COLO829 (cell line): ENCODE measurements around the gene WNT7A.
"Not testable (repeated sequence)": the region's sequence is repeated elsewhere in the genome, so short reads cannot be mapped to it uniquely, and the experiment has no call there.

Experiments used
- DNase-seq: peaks from one replicate; pipeline ENCODE4 v3.0.0; 2012; ENCODE audit warnings: low spot score

Gene WNT7A

DNA sequence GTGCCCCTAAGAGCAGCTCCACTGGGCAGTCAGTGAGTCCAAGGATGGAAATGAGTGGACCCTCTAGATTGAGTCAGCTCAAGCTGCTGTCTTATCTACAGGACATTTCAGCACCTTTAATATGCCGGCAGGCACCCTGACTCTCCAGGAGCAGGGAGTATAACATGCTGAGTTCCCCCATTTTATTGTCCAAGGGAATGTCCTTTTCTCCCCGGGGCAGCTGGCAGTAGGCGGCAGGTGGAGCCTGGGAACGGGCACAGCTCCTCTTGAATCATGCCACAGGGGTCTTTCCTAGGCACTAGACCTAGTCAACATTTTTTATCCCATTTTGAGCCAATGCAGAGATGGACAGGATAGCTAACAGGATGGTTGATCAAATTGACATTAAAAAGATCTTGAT is 14.8 kb downstream of the WNT7A start:
- DNase-seq = no peak

DNA sequence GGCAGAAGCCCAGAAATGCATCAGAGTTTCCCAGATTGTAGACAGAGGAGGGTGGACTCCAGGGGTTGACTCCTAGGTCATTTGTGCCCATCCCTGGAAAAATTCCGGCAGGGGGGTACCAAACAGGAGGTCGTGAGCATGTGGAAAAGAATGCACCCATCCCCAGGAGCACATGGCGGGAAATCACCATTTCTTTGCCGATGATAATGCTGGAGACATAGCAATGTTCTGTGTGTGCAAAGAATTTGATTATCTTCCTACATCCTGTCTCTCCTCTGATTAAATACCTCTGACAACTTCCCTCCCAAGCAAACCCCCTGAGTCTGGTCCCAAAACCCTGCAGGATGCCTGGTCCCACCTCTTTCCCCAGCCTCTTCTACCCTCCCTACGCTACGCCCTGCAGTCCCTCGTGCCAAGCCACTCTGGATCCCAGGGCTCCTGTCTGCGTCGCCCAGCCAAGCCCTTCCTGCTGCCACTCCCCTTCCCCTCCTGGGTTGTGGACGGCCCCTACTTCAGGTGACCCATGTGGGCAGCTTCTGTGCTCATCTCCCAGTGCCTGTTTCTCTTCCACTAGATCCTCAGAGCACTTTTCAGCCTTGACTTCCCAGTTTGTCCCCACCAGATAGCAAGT is 15.8 kb downstream of the WNT7A start:
- no peak for DNase-seq

DNA sequence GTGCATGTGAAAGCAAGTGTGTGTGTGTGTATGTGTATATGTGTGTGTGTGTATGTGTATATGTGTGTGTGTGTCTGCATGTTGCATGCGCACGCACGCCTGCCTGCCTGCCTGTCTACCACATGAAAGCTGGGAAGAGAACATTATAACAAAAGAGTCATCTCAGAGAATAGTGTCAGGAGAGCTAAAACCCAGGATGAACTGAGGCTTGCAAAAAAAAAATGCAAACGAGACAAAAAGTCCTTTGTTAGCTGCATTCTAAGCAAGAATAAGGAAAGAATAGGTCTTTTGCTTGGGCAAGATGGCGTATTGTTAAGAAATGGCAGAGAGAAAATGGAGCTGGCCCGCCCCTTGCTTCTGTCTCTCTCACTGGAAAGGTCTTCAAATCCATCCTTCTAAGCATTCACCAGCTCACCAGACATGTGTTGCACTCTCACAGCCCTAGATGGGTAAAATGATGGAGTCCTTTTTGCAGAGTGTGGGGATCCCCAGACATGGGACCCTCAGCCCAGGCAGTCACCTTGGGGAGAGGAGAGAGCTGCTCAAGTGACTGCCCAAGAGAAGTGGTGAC is 16.4 kb downstream of the WNT7A start:
- no peak for DNase-seq

DNA sequence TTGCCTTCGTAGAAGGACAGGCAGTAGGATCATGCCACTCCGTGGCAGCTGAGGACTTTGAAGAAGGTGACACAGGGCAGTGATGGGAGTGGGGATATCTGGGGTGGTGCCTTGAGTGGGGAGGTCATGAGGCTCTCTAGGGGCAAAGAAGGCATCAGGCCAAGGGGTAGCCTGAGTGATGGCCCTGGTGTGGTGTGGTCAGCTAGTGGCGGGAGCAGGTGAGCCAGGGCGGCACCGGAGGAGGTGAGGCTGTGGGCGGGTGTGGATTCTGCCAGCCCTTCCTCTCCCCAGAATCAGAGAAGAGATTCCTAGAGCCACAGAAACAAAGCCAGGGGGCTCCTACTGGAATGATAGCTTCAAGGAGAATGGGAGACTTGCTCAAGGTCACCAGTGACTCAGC is 18.4 kb downstream of the WNT7A start:
- DNase-seq = no peak

DNA sequence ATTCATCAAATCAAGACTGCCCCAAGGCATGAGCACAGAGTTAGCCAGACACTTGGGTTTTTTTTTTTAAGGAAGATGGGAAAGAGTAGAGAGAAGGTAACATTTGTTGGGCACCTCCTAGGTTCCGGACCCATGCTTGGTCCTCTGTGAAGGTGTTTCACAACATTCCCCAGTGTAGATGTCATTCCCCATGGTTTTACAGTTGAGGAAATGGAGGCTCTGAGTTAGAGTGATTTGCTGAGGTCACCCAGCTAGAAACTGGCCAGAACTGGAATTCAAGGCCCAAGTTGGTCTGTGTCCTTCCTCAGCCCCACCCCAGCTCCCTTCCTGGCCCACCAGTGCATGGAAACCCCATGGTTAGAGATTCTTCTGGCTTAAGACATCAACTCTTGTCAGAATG is 19.9 kb downstream of the WNT7A start:
- no peak for DNase-seq

DNA sequence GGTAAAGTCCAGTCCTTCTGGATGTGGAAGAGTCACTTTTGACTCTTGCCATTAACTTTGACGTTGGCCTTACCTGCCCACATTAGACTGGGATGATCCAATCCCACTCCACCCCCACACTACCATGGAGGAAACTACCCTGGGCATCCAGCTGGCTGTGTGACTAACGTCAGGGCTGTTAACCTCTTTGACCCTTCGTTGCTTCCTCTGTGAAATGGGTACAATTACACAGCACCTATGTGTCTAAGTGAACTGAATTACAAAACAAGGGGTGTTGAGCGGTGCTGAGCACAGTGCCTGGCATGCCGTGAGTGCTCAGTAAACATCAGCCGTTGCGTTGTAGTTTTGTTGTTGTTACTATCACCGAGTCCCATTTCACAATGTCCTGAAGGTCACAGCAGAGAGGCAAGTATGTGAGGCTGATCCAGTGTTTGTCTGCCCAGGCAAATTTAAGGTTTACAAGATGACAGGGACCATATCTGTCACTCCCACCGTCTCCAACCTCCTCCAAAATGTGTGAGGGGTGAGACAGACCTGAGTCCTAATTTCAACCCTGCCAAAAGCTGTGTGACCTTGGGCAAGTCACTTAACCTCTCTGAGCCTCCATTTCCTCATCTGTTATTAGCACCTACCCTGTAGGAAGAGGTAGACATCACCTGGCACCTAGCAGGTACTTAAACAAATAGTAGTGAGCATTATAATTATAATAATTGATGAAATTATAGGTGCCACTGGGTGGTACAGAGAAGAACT is 20.9 kb downstream of the WNT7A start:
- no peak for DNase-seq

DNA sequence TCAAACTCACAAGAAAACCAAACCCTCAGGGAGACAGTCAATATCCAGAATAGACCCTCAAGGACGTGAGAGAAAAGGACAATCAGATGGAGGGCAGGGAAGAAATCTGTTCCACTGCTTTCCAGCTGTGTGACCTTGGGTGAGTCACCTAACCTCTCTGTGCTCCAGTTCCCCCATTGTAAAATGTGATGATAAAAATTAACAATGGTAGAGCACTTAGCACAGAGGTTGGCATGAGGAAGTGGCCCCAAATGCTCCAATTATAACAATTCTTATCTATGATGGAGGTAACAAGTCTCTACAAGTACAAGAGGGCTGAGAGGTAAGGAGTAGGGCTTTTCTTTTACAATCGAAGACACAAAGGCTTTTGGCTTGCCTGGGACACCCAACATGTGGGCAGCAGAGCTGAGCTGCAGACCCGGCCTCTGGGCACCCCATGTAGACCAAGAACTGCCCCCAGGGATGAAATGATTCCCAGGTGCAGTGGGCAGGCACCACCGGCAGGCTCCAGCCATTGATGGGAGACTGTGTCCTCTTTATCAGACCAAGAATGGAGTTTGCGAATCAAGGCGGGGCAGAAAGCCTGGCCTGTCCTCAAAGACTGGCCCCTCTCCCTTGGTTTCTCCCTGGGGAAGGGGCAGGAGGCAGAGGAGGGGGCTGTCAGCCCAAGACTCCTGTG is 22.0 kb downstream of the WNT7A start:
- DNase-seq = no peak

DNA sequence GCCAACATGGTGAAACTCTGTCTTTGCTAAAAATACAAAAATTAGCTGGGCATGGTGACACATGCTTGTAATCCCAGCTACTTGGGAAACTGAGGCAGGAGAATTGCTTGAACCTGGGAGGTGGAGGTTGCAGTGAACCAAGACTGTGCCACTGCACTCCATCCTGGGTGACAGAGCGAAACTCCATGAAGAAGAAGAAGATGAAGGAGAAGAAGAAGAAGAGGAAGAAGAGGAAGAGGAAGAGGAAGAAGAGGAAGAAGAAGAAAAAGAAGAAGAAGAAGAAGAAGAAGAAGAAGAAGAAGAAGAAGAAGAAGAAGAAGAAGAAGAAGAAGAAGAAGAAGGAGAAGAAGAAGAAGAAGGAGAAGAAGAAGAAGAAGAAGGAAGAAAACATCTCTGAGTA is 23.2 kb downstream of the WNT7A start:
- DNase-seq = not testable (repeated sequence)

DNA sequence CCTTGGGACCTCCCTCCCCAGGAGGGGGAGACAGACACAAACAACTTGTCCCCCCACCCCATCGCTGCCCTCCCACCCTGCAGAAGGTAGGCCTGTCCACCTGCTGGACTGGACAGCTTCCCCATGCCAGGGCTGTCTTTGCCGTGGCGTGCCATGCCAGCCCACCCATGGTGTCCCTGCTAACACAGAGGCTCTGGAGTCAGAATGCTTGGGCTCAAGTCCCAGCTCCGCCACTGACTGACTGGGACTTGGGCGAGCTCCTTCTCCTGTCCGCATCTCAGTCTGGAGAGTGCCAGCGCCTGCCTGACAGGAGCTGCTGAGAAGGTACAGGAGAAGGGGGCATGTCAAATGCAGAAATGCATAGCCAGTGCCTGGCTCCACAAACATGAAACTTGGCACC is 23.9 kb downstream of the WNT7A start:
- DNase-seq = no peak

DNA sequence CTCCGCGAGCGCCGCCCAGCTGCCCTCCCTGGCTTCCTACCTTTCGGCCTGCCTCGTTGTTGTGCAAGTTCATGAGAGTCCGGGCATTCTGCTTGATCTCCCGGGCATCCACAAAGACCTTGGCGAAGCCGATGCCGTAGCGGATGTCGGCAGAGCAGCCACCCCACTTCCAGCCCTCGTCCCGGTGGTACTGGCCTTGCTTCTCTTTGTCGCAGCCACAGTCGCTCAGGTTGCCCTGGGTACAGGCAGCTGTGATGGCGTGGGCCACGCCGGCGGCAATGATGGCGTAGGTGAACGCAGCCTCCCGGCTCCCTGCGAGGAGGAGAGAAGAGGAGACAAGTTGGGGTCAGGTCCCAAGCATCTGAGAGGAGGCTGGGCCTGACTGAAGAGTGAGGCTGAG is 25.4 kb downstream of the WNT7A start:
- DNase-seq = no peak

DNA sequence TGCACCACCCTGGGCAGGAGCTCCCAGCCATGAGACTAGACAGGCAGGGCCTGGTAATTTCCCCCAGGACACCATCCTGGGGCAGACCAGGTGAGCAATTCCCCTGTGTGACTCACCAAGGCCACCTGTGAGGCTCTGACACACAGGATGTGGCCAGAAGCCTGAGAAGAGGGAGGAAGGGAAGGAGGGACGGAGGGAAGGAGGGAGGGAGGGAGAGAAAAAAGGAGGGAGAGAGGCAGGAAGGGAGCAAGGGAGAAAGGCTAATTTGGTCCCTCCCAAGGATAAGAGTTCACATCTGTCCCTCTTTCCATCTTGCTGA is 25.9 kb downstream of the WNT7A start:
- no peak for DNase-seq

DNA sequence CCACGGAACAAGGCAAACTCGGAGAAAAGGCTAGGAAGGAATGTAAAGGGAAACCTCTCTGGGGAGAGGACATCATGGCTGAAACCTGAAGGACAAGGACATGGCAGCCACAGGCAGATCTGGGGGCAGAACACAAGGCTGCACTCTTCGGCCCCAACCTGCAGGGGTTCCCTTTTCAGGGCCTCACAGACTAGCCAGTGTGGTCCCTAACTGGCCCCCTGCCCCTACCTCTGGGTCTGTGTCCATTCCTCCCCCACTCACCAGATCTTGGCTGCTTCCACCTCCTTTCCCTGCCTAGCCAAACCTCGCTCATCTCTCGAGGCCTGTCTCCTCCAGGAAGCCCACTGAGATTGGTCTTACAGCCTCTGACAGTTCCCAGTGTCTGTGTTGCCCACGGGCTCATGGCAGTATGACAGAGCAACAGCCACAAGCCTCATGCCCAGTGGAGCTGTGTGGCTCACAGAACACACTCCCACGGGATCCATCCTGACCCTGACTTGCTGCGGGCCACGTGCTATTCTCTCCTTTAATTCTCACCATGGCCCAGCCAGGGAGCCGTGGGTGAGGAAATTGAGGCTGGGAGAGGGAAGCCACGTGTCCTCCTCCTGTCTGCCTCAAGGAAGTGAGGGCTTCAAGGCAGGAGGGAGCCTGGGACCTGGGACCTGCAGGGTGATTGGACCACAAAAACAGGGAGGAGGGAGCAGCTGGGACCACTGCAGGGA is 26.5 kb downstream of the WNT7A start:
- no peak for DNase-seq

DNA sequence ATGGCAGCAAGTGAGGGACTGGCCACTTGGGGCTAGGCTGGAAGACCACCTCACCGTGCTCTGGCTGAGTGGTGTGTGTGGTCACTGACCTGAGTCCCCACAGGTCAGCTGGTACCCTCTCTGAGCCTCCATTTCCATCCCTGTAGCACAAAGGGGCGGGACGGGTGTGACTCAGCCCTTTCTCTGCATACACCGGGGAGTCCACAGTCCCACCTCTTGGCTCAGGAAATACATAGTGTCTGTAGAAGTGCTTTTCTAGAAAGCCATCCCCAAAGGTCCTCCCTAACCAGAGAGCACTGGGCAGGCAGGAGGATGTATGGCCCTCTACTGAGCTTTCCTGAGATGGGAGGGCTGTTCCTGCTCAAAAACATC is 27.2 kb downstream of the WNT7A start:
- no peak for DNase-seq

DNA sequence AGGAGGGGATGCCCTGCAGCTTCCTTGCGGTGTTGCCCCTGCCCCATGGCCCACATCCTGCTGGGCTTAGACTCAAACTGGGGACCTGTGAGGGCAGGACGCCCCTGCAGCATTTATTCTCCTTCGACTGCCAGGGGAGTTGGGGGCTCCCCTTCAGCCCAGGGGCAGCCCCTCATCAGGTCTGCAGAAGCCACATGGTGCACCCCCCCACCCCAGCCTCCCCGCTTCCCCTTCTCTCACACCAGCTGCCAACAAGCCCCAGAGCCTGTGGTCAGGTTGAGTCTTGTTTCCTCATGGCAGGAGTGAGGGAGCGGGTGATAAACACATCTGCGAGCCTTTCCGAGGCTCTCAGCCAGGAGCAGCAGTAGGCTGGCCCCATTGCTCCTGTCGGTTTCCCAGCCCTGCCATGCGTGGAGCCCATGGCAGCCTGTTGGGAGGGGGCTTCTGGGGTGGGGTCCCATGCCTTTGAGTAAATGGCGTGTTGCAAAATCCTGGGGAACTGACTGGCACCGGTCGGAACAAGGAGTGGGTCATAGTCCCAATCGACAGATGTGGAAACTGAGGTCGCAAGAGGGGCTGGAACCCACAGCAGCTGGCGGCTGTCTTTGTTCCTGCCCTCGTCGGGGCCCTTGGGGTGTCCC is 27.8 kb downstream of the WNT7A start:
- DNase-seq = no peak

DNA sequence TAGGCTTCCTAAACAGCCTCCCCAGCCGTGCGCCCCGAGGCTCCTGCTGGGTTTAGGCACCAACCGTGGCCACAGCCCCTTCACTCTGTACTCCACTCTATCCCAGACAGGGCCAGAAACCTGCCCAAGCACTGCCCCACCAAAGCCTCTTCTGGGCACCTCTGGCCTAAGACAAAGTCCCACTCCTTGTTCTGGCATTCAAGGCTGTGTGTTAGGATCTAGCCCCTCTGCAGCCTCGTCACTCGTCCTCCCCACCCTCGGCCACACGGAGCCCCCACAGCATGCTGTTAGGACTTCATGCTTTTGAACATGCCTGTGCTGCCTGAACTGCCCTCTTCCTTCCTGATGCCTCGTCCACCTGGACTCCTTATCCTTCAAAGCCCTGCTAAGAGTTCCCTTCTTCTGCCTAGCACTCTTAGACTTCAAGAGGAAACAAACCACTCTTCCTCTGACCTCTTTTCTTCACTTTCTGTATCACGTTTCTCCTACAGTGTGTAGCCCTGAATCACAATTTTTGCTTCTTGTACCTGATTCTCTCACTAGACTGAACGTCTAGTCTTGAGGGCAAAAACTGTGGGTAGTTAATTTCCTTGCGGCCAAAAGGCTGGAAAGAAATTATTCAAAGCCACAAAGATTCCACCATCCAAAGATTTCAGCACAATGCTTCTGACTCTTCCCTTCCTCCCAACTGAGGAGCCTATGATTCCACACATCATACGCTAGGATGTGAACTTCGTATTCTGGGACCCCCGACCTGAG is 28.6 kb downstream of the WNT7A start:
- no peak for DNase-seq

DNA sequence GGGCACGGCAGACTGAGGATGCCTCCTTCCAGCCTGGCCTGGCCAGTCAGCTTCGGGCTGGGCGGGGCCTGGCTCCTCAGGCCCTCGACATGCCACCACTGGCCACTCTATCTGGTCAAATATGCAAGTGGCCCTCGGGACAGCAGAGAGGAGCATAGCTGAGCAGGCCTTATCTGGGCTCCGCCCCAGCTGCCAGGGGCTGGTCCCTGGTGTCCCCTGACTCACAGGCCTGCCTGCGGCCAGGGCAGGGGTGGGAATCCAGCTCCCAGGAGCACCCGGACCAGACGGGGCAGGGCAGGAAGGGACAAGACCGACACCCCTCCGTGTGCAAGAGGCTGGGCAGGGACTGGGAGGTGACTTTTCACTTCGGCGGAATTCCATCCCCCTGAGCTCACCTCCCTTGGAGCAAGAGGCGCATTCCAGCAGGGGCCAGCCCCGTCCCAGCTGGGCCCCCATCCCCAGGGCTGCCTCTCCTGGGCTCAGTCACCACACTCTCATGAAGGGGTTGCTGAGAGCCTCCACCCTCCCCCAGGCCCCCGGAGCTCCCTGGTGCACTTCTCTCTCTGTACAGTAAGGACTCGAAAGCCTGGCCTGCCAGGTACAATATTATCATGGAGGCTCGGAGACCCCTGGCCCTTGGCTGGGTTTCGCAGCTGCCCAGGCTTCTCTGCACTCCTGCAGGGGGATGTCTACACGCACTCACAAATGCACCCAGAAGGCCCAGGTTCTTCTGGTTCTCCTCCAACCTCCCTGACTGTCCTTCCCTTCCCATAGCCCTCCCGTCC is 29.5 kb downstream of the WNT7A start:
- DNase-seq = no peak

DNA sequence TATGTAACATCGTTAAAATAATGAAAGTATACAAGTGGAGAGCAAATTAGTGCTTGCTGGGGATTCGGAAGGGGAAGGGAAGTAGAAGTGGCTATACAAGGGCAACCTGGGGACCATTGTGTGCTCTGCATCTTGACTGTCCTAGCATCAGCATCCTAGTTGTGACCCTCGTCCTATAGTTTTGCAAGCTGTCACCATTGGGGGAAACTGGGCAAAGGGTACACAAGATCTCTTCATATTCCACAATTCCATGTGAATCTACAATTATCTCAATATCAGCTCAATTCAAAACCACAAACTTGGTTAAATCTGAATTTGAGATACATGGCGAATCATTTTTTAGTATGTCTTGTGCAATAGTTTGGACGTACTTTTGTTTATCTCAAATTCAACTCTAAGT is 30.9 kb downstream of the WNT7A start:
- DNase-seq = no peak

DNA sequence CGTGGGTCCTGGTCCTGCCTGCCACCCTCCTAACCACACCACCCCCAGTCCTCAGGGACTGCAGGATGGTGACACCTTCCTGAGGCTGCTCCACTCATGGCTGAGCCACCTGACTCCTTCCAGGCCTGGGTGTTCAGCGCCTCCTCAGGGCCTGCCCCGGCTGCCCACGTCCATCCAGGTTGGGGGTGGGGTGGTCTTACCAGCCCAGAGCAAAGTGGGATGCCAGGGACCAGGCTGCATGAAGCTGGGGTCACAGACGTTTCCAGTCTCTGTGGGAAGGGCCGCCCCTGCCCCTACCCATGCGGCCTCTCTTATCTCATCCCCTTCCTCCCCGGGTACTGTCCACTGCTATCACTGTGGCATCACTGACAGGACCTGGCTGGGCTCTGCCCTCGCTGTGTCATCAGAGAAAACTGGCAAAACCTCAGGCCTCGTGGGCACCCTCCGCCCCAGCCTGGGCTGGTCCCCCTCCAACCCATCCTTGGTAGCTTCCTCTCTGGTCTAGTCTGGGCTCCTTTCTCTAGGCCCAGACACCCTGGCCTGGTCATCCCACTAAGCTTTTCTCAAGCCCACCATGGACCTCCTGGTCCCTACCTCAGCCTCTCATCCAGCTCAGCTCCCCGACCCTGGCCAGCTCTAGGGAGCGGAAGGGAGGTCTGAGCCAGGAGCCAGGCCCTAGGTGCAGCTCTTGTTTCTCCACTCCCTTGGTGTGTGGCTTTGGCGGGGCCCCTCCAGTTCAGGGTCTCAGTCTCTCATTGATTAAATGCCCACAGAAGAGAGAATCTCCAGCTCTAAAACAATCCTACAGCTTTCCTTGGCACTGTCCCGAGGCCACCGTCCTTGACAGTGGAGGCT is 32.9 kb downstream of the WNT7A start:
- DNase-seq = no peak

DNA sequence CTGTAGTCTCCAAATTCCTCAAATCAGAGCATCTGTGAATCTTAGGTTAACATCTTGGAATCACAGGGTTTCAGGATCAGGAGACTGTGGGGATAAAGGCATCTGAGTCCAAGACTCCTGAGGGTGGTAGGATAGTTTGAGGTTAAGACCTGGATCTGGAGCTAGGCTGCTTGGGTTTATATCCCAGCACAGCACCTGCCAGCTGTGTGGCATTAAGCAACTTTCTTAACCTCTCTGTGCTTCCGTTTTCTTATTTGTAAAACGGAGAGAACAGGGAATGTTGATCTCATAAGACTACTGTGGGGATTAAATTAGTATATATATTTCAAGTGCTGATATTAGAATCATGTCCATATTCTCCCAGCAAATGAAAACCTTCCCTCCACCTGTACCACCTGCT is 33.6 kb downstream of the WNT7A start:
- DNase-seq = no peak

DNA sequence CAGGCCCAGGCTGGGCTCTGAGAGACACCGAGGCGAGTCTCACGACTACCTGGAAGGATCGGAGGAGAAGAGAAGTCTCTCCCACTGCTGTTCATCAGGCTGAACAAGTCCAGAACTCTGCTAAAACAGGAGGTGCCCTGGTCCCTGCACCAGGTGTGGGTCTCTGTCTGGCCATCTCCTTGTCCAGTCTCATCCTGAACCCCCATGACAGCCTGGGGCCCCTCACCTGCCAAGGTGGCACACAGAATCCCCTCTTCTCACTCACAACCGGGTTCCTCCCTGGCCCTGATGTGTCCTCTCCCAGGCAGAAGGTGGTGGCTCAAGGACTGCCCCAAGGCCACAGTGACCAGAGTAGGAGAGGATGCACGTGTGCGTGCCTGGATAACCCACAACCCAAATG is 34.1 kb downstream of the WNT7A start:
- DNase-seq = no peak
